GM18520 (cell line): ENCODE data around the gene GAL3ST2.
"Not testable (repeated sequence)": the region's sequence is repeated elsewhere in the genome, so short reads cannot be mapped to it uniquely, and the experiment has no call there.

Experiments
- ATAC-seq: cut with Tn5 transposase; IDR thresholded peaks from one replicate; pipeline ENCODE4 v1.9.1; 2021; ENCODE audit not compliant: unreplicated experiment

Gene GAL3ST2

GRCh38 chr2:241817821-241818215, 41.2 kb downstream of the GAL3ST2 start:
- ATAC-seq, result not testable (repeated sequence)

DNA sequence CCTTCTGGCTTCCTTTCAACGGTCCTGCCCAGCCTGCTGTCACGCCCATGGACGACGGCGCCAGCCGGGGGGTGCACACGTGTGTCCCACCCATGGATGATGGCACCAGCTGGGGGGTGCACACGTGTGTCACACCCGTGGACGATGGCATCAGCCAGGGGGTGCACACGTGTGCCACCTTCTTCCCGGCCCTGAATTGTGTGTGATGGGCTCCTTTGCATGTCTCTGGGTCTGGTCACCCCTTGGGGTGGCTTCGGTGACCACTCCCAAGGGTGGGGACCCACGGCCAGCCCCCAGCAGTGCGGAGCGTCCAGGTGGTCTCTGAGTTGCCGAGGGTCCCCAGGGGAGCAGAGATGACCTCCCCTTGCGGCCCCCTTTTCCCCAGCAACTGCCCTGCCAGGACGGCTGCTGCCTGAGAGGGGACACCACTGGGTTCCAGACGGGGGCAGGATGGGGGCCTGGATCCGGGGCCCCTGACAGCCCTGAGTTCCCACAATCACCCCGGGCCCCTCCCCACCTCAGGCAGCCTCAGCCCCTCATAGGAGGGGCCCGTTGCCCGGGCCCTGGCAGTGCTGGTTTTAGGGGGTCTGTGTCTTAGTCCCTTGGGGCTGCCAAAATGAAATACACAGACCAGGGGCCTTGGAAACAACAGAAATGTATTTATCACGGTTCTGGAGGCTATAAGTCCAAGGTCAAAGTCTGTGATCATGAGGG, 41.8 kb downstream of the GAL3ST2 start:
- no peak for ATAC-seq

- ATAC-seq, result no peak
Observed at GRCh38 chr2:241818943-241819270, 42.3 kb downstream of the GAL3ST2 start.

DNA sequence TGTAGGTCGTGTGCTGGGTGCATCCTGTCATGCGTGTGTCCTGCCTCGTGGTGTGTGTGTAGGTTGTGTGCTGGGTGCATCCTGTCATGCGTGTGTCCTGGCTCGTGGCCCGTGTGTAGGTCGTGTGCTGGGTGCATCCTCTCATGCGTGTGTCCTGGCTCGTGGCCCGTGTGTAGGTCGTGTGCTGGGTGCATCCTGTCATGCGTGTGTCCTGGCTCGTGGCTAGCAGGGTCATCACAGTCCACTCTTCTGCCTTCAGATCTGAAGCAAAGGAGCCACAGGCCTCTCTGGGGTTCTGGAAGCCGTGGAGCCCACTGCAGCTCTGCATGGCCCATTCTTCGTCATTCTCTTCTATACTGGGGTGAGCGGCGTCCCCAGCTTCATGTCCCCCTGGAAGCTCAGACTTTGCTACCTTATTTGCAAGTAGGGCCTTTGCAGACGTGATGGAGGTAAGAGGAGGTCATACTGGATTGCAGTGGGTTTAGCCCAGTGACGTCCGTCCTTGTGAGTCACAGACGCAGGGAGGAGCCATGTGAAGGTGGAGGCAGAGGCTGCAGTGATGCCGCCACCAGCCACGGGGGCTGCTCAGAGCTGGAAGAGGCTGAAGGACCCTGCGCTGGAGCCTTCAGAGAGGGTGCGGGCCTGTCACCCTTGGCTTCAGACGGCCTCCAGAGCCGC, 43.5 kb downstream of the GAL3ST2 start:
- not testable (repeated sequence) for ATAC-seq

DNA sequence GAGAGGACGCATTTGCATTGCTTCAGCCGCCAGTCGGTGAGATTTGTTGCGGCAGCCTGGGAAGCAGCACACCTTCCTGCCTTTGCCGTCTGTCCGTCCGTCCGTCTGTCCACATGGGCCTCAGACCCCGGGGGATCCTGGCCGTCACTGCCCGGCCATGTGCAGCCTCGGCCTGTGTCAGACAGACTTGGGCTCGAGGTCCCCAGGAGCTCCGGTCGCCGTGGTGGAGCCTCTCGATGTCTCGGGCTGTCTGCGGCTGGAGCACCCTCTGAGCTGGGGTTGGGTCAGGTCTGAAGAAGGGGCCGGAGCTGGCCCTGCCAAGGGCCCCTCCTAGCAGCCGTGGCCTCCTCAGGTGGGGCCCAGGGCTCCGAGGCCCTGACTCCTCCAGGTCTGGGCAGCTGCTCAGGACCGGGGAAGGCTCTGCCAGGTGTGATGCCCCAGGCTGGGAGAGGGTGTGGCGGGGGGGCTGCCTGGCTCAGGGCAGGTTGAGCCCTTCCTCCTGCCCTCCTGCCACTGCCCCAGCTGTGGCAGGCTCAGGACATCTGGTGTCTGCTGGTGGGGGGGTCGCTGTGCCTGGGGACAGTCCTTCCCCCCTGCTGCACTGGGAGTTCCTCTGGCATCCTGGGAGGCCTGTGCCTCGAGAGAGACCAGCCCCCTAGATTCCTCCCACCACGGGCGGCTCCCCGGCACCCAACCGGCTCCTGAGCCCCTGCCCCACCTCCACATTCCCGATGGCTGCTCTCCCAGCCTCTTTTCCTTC, 44.2 kb downstream of the GAL3ST2 start:
- ATAC-seq, result no peak

DNA sequence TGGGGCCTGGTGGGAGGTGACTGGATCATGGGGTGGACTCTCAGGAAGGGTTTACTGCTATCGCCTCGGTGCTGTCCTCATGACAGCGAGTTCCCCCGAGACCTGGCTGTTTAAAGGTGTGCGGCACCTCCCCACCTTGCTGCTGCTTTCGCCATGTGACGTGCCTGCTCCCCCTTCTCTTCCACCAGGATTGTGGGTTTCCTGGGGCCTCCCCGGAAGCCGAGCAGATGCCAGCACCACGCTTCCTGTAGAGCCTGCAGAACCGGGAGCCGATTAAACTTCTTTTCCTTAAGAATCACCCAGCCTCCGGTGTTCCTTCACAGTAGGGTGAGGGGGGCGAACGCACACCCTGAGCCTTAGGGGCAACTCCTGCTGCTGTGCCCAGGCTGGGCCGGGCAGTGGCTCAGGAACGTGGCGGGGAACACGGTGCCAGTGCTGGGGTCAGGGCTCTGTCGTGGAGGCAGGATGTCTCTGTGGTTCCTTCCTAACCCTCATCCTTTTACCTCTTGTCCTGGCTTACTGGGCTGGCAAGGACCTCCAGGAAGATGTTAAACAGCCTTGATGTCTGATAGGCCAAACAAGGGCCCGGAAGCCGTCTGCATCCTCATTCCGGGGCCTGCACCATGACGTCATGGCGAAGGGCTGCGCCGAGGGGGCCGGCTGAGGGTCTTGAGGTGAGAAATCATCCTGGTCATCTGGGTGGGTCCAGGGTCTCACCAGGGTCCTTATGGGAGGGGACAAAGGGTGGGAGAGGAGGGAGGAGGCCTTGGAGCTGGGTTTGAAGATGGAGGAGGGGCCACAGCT, 45.0 kb downstream of the GAL3ST2 start:
- no peak for ATAC-seq

GRCh38 chr2:241822264-241822623, 45.6 kb downstream of the GAL3ST2 start:
- no peak for ATAC-seq

GRCh38 chr2:241823531-241824437, 47.2 kb downstream of the GAL3ST2 start:
- ATAC-seq, result not testable (repeated sequence)

DNA sequence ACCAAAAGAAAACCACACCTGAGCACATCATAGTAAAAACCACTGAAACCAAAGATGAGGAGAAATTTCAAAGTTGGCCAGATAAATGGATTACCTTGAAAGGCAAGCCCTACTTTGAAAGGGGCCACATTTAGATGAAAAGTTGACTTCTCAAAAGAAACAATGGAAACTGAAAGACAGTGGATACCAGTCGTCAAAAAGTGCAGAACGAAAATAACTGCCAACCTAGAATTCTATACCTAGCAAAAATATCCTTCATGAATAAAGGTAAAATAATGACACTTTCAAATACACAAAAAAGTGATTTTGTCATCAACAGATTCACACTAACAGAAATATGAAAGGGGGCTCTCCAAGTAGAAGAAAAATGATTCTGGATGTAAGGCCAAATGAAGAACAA, 50.8 kb downstream of the GAL3ST2 start:
- ATAC-seq, result no peak

- no peak for ATAC-seq
Observed at GRCh38 chr2:241833101-241833663, 56.6 kb downstream of the GAL3ST2 start.

DNA sequence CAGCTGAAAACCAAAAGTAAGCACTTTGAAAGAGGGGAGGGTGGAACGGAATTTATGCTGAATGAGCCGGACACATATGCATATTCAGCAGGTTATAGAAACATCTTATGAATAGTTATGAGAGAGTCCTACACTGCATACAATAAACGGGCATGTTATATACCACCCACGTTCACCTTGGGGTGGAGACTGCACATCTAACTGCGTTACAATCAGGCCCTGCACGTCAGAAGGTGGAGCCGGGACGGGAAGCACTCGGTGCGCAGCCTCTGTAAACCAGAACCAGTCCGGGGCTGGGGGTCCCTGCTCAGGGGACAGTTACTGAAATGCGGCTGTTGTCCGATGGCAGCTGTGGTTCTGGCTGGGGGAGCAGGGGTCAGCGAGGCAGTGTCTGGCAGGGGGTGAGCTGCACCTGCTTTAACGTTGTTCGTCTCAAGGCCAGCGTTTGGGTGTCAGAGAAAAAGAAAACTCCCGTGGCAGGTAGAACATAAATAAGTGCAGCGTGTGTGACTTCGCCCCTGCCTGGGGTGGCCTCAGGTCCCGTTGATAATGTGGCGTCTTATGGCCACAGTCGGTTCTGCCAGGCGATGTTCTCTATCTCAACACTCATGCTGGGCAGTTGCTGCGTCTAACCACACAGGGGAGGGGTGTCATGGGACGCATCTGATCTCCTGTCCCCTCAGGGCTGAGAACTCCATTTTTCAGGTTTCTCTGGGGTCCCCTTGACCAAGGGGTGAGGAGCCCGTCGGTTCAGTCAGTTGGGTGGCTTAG, 57.3 kb downstream of the GAL3ST2 start:
- not testable (repeated sequence) for ATAC-seq

DNA sequence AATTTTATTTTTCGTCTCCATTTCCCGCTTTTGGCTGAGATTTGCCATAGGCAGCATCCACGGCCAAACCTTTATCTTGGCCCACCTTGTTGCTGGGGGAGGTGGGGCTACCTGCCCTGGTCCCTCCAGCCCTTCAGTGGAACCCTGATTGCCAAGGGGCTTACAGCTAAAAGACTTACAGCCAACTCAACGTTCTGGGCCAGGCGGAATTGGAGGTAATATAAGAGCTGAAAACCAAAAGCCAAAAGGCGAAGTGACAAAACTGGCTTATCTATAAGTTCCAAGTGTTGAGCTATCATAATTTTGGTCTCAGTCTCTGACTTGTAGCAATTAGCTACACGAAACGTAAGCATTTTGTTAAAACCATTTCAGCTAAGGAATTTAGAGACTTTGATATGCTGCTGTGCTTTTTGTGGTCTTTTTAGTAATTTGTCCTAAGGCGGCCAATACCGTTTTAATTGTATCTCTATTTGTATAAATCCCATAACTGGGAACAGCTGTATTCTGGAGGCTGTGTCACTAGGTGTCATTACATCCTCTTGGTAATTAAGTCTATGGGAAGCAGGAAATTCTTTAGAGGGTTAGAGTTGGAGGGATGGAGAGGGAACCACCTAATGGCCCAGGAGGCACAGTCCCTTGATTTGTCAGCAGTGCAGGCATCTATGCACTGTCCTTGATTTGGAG, 58.0 kb downstream of the GAL3ST2 start:
- ATAC-seq, result no peak

- no peak for ATAC-seq
Observed at GRCh38 chr2:241835611-241836010, 59.0 kb downstream of the GAL3ST2 start.

GRCh38 chr2:241836292-241836691, 59.7 kb downstream of the GAL3ST2 start:
- no peak for ATAC-seq

GRCh38 chr2:241837197-241837965, 60.8 kb downstream of the GAL3ST2 start:
- ATAC-seq, result no peak

- no peak for ATAC-seq
Observed at GRCh38 chr2:241841181-241842066, 64.8 kb downstream of the GAL3ST2 start.

DNA sequence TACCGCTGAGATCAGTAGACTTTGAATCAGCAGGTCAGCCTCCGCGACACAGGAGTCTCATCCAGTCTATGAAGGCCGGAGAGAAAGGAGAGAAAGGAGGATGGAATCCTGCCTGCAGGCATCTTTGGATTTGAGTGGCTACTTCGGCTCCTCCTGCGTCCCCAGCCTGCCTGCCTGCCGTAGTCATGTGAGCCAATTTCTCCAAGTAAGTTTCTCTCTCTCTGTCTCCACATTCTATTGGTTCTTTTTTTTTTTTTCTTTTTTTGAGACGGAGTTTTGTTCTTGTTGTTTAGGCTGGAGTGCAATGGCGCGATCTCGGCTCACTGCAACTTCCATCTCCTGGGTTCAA, 65.4 kb downstream of the GAL3ST2 start:
- ATAC-seq, result no peak
